ENCODE data around the gene PIP4K2C.
A peak's percentile ranks its signal among the peaks of the same experiment; 100 is the strongest.
"Not testable (repeated sequence)": the region's sequence is repeated elsewhere in the genome, so short reads cannot be mapped to it uniquely, and the experiment has no call there.

Gene PIP4K2C

GRCh38 chr12:57583008-57583831 is 7.8 kb upstream of the PIP4K2C start:
- no peak overlapping the region for H3K27ac ChIP-seq
- DNase-seq (ENCODE audit: low read depth, low spot score), result no peak

GRCh38 chr12:57584050-57584449 is 6.9 kb upstream of the PIP4K2C start:
- H3K27ac ChIP-seq, result no peak overlapping the region
- DNase-seq (ENCODE audit: low read depth, low spot score), result no peak

- no peak for DNase-seq (ENCODE audit: low read depth, low spot score)
- H3K27ac ChIP-seq, result no peak overlapping the region
Observed at GRCh38 chr12:57584690-57585089, 6.3 kb upstream of the PIP4K2C start.

DNA sequence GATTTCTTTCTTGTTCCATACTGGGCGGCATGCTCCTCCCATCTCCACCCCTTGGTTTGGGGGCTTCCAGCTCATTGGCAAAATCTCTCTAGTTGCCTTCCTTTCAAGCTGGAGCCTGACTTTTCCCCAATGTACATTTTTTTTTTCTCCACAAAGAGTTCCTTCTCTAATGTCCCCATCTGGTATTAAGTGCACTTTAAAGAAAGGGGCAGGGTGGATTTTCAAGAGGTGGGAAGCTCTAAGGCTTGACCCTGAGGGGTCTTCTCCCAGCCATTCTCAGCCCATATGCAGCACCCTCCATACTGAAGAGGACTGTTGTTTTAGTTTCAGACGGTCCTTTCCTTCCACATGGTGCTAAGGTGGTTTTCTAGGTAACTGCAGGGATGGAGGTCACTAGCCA is 5.8 kb upstream of the PIP4K2C start:
- no peak overlapping the region for H3K27ac ChIP-seq
- DNase-seq (ENCODE audit: low read depth, low spot score), result no peak

DNA sequence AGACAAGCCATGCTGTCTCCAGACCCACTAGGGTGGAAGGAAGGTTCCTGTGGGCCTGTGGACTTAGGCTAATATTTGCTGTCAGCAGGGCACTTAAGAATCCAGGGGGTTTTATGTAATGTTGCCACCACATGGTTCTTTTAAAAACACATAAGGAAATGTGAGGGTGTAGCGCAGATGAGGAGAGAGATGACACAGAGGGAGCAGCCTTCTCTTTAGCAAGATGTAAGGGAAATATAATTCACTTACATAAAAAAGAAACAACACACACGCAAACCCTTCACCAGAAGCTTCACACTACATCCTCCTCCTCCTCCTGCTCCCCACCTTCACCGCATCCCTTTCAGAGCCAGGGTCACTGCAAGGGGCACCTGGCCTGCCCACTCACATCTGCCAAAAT is 4.9 kb upstream of the PIP4K2C start:
- no peak for DNase-seq (ENCODE audit: low read depth, low spot score)
- H3K27ac ChIP-seq, result no peak overlapping the region

GRCh38 chr12:57586832-57587429 is 4.1 kb upstream of the PIP4K2C start:
- no peak for DNase-seq (ENCODE audit: low read depth, low spot score)
- H3K27ac ChIP-seq, result no peak overlapping the region

DNA sequence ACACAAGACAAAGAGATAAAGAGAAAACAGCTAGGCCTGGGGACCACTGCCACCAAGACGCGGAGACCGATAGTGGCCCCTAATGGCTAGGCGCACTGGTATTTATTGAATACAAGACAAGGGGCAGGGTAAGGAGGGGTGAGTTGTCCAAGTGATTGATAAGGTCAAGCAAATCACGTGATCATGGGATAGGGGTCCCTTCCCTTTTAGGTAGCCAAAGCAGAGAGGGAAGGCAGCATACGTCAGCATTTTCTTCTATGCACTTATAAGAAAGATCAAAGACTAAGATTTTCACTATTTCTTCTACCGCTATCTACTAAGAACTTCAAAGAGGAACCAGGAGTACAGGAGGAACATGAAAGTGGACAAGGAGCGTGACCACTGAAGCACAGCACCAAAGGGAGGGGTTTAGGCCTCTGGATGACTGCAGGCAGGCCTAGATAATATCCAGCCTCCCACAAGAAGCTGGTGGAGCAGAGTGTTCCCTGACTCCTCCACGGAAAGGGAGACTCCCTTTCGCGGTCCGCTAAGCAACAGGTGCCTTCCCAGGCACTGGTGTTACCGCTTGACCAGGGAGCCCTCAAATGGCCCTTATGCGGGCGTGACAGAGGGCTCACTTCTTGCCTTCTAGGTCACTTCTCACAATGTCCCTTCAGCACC is 1.9 kb upstream of the PIP4K2C start:
- H3K27ac ChIP-seq; DNase-seq (ENCODE audit: low read depth, low spot score): not testable (repeated sequence)

- DNase-seq (ENCODE audit: low read depth, low spot score), result no peak
- H3K27ac ChIP-seq, result peak overlapping the region; percentile 64
Observed at GRCh38 chr12:57590479-57590863, 521 bp upstream of the PIP4K2C start.

GRCh38 chr12:57591782-57592325 is 862 bp downstream of the PIP4K2C start:
- no peak for DNase-seq (ENCODE audit: low read depth, low spot score)

DNA sequence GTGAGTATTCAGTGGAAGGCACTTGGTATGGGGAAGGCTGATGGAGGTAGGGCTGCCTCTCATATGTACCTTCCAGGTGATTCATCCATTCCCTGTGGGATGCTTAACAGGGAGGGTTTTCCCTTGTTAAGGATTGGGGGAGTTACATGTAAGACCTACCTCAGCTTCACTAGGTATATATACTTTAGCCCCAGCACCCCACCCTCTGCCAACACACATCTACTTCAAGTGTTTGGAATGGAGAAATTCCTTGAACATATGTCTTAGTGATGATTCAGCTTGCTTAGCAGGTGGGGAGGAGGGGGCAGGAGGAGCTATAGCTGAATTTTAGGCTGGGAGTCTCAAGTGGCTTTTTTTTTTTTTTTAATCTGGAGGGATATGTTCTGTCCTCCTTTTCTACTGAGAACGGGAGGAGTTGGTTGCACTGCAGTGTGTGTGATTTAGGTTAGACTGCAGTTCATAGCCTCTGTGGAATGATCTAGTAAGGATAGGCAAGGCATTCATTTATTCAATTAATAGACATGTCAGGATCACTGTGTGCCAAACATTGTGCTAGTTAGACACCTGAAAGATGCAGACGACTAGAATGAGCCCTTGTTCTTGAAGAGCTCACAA is 1.7 kb downstream of the PIP4K2C start:
- peak overlapping the region; percentile 64 for H3K27ac ChIP-seq
- DNase-seq (ENCODE audit: low read depth, low spot score), result no peak

More at GRCh38 chr12:57591782-57592325, 862 bp downstream of the PIP4K2C start:
- peak overlapping the region; percentile 64 for H3K27ac ChIP-seq

DNA sequence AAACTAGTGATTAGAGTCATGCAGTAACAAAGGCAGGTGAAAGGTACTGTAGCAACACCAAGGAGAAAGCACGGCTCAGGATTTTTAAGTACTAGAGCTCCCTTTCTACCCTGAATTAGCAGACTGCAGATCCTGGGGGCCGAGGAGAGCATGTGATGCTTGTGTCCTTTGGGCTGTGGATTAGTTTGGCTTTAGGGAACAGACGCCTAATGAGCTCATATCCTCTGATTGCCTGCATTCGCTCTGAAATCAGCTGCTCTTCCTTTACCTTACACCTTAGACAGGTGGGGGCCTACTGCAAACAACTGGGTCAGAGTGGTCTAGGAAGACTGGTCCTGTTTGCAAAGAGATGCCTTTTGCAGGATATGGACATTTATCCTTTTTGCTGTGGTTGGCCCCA is 2.2 kb downstream of the PIP4K2C start:
- DNase-seq (ENCODE audit: low read depth, low spot score), result no peak
- no peak overlapping the region for H3K27ac ChIP-seq

GRCh38 chr12:57600395-57600794 is 9.4 kb downstream of the PIP4K2C start:
- DNase-seq (ENCODE audit: low read depth, low spot score), result no peak
- H3K27ac ChIP-seq, result no peak overlapping the region

GRCh38 chr12:57602544-57602943 is 11.6 kb downstream of the PIP4K2C start:
- H3K27ac ChIP-seq, result no peak overlapping the region
- DNase-seq (ENCODE audit: low read depth, low spot score), result no peak

- peak overlapping the region; percentile 8 for H3K27ac ChIP-seq
- DNase-seq (ENCODE audit: low read depth, low spot score), result no peak
Observed at GRCh38 chr12:57603324-57603723, 12.3 kb downstream of the PIP4K2C start.

DNA sequence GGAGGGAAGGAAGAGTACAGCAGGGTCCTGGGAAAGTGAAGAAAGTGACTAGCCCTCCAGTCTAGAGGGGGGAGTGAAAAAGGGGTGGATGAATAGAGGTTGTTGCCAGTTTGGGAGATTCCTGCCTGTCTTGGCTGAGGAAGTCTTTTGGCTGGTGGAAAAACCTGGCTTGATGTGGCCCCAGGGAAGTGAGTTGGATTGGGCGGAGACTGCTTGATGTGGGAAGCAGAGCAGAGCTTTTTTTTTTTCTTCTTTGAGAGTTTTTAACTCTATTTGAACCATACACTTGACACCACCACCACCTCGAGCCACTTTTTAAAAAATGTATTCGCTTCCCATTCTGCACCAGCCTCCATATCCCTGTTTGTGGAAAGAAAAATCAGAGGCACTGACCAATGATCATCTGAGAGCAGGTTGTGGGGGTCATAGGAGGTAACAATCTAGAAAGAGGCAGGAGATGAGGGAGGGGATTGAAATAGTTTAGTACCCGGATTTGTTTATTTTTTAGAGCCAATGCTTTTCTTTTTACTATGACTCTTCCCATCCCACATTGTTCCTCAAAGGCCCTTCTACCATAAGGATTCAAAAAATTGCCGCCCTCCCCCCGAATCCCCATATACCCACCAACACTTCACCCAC is 12.9 kb downstream of the PIP4K2C start:
- H3K27ac ChIP-seq, result peak overlapping the region; percentile 8

GRCh38 chr12:57604454-57604991 is 13.5 kb downstream of the PIP4K2C start, which contains the start of gene DTX3:
TSS of gene DTX3 (plus strand) at chr12:57604824. CDS start at chr12:57606518, 1,694 bp downstream.
- DNase-seq (ENCODE audit: low read depth, low spot score), result no peak

More for the DNA sequence above, 12.9 kb downstream of the PIP4K2C start:
- no peak for DNase-seq (ENCODE audit: low read depth, low spot score)

DNA sequence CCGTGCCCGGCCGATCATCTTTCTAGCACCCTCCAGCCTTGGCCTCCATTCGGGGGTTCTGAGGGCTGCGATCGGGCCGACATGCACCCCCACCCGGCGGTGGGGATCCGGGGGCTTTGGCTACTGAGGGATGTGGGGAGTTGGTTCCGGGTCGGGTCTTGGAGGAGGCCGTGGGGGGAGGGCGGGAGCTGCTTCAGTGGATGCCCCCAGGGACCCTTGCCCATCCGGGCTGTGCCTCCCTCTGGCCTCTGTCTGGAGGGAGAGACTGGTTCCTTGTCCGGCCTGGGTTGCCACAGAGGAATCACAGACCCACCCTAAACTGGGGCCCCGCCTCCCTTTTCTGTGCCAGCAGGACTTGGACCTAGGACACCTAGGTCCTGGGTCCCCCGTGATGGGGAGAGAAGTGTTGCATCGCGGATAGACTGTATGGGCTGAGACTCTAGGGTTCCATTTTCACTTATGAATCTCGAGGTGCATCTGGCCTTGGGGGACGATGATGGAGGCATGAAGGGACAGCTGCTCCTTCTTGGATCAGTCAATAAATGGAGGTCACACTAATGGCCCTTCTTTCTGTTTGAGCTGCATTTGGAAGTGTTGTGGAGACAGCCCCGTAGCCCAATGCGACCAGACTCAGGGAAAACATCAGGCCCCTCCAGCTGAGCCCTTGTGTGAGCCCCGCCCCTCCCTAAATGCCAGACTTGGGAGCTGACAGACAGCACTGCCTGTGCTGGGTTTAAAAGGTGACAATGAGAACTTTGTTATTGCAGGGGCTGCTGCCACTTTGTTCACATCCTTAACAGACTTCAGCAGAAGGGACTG is 14.2 kb downstream of the PIP4K2C start:
- no peak for DNase-seq (ENCODE audit: low read depth, low spot score)

More at GRCh38 chr12:57604454-57604991, 13.5 kb downstream of the PIP4K2C start, which contains the start of gene DTX3:
- H3K27ac ChIP-seq, result peak within 1 kb of the TSS; percentile 8

GRCh38 chr12:57605811-57606311 is 14.9 kb downstream of the PIP4K2C start:
- H3K27ac ChIP-seq, result no peak overlapping the region
- no peak for DNase-seq (ENCODE audit: low read depth, low spot score)

More for the DNA sequence above, 14.2 kb downstream of the PIP4K2C start:
- peak overlapping the region; percentile 8 for H3K27ac ChIP-seq
